Chondrocyte (in vitro differentiated cells): Measurements from ENCODE around the gene CAPN5. TPM values are rescaled to one million over a fixed set of nuclear protein-coding genes. Genes with fewer than 3 reads are reported as not detected.

Experiments used
- DNase-seq: peaks from one replicate; pipeline ENCODE4 v3.0.0; 2021; ENCODE audit warnings: mixed read lengths, low spot score
- H3K27ac Mint-ChIP-seq: one replicate; pipeline ENCODE4 v1.8.0; 2021; ENCODE audit warnings: mild to moderate bottlenecking, moderate library complexity, mixed read lengths; ENCODE audit not compliant: unreplicated experiment
- H3K27me3 Mint-ChIP-seq: 2 replicates; pipeline ENCODE4 v1.8.0; 2021; ENCODE audit warnings: low read depth, mixed read lengths
- H3K36me3 Mint-ChIP-seq: 2 replicates; pipeline ENCODE4 v1.8.0; 2021; ENCODE audit warnings: low read depth, mixed read lengths
- H3K4me1 Mint-ChIP-seq: 2 replicates; pipeline ENCODE4 v1.8.0; 2021; ENCODE audit warnings: low read depth, mild to moderate bottlenecking, mixed read lengths
- H3K4me3 Mint-ChIP-seq: one replicate; pipeline ENCODE4 v1.8.0; 2021; ENCODE audit warnings: mild to moderate bottlenecking, moderate library complexity, mixed read lengths; ENCODE audit not compliant: unreplicated experiment
- H3K9me3 Mint-ChIP-seq: 2 replicates; pipeline ENCODE4 v1.8.0; 2021; ENCODE audit warnings: low read depth, mixed read lengths
- CTCF ChIP-seq: fragments of 200-600 bp; sonication (generic); IDR thresholded peaks from 2 replicates; pipeline ENCODE4 v1.5.0; 2021; ENCODE audit warnings: antibody characterized with exemption, mild to moderate bottlenecking, moderate library complexity
- total RNA-seq: library from RNA; stranded (reverse); gene quantifications from 3 replicates; pipeline ENCODE4 v1.2.1, GENCODE V29; 2021

CAPN5 gene
- total RNA-seq, 1 donor from 2014 or later, result 11.9 TPM

GRCh38 chr11:77038029-77038824 is 28.5 kb upstream of the CAPN5 start:
- H3K36me3 Mint-ChIP-seq, result peaks cover 2% of the 10 kb centered on the region
- TF ChIP-seq CTCF, result no peak
- no peaks in the 10 kb centered on the region for H3K9me3 Mint-ChIP-seq
- H3K4me3 Mint-ChIP-seq, result no peak overlapping the region
- peaks cover 4% of the 10 kb centered on the region for H3K4me1 Mint-ChIP-seq
- peaks cover 19% of the 10 kb centered on the region for H3K27me3 Mint-ChIP-seq
- no peak for DNase-seq
- no peak overlapping the region for H3K27ac Mint-ChIP-seq

DNA sequence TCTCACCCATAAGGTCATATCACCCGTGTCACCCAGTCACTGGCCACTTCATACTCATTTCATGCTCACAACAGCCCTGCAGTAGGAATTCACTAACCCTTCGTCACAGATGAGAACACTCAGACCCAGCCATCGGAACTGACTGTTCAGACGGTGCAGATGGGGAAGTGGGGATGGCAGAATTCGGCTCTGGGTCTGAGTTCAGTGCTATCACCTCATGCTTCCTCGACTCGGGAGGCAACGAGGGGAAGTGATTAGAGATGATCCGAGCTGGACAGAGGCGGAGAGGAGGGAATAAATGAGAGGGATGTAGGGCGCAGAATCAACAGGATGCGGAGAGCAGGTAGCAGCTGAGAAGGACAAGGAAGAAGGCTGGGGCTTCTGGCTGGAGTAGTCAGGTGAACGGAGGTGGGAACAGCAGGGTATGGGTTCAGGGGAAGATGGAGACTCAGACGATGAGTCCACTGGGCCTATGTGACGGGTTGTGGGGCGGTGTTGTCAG is 27.9 kb upstream of the CAPN5 start:
- DNase-seq, result no peak
- peak overlapping the region; percentile 10 for H3K27ac Mint-ChIP-seq
- peaks cover 7% of the 10 kb centered on the region for H3K4me1 Mint-ChIP-seq
- TF ChIP-seq CTCF, result no peak
- H3K36me3 Mint-ChIP-seq, result peaks cover 2% of the 10 kb centered on the region
- H3K4me3 Mint-ChIP-seq, result no peak overlapping the region
- peaks cover 19% of the 10 kb centered on the region for H3K27me3 Mint-ChIP-seq
- no peaks in the 10 kb centered on the region for H3K9me3 Mint-ChIP-seq

GRCh38 chr11:77039491-77040400 is 27.0 kb upstream of the CAPN5 start:
- peaks cover 7% of the 10 kb centered on the region for H3K4me1 Mint-ChIP-seq
- peak; percentile 94 for DNase-seq
- H3K27ac Mint-ChIP-seq, result no peak overlapping the region
- H3K27me3 Mint-ChIP-seq, result peaks cover 19% of the 10 kb centered on the region
- H3K9me3 Mint-ChIP-seq, result no peaks in the 10 kb centered on the region
- peaks cover 2% of the 10 kb centered on the region for H3K36me3 Mint-ChIP-seq
- peak overlapping the region; percentile 57 for H3K4me3 Mint-ChIP-seq
- TF ChIP-seq CTCF, result peak; percentile 85

- H3K9me3 Mint-ChIP-seq, result no peaks in the 10 kb centered on the region
Observed at GRCh38 chr11:77040401-77040777, 26.4 kb upstream of the CAPN5 start.

More at GRCh38 chr11:77040401-77040777, 26.4 kb upstream of the CAPN5 start:
- Mint-ChIP-seq H3K36me3 (peaks cover 2% of the 10 kb centered on the region), H3K27ac (no peak overlapping the region), H3K27me3 (peaks cover 22% of the 10 kb centered on the region), H3K4me1 (peaks cover 7% of the 10 kb centered on the region), H3K4me3 (peak overlapping the region; percentile 8)
- peak; percentile 93 for DNase-seq
- TF ChIP-seq CTCF, result no peak
